PC-9 (cell line): ENCODE data around the gene PON3.

Experiments used
- EZH2 ChIP-seq: fragments of 200-600 bp; sonication (generic); IDR thresholded peaks from 2 replicates; pipeline ENCODE4 v1.8.0; 2017; ENCODE audit warnings: antibody characterized with exemption, low read depth
- TF ChIP-seq, protein P1 (sequence below): fragments of 200-600 bp; sonication (generic); conservative IDR thresholded peaks from 2 replicates; pipeline ENCODE4 v1.6.1; 2017; ENCODE audit warnings: mixed run types, antibody characterized with exemption, mild to moderate bottlenecking, moderate library complexity

DNA sequence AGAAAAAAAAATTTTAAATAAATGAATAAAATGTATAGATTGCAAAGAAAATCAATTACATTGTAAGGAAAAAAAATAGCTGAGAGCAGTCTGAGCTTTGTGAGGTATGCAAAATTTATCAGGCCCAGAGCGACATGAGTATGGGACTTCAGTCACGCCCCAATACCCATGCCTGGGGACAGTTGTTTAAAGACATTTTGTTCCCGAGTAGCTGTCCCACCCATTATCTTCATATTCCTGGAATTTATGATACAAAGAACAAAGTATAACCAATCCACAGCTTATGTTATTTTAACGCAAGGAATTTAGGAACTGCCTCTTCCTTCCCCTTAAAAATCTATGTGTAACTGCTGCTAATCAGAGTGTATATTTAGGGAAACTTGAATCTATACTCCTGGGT, 40.2 kb upstream of the PON3 start:
- TF ChIP-seq, protein P1, sequence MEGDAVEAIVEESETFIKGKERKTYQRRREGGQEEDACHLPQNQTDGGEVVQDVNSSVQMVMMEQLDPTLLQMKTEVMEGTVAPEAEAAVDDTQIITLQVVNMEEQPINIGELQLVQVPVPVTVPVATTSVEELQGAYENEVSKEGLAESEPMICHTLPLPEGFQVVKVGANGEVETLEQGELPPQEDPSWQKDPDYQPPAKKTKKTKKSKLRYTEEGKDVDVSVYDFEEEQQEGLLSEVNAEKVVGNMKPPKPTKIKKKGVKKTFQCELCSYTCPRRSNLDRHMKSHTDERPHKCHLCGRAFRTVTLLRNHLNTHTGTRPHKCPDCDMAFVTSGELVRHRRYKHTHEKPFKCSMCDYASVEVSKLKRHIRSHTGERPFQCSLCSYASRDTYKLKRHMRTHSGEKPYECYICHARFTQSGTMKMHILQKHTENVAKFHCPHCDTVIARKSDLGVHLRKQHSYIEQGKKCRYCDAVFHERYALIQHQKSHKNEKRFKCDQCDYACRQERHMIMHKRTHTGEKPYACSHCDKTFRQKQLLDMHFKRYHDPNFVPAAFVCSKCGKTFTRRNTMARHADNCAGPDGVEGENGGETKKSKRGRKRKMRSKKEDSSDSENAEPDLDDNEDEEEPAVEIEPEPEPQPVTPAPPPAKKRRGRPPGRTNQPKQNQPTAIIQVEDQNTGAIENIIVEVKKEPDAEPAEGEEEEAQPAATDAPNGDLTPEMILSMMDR = no peak
- no peak for TF ChIP-seq EZH2
